ENCODE results near the gene FGF23. TPM values are rescaled to one million over a fixed set of nuclear protein-coding genes. Genes with fewer than 3 reads are reported as not detected.
A peak's percentile ranks its signal among the peaks of the same experiment; 100 is the strongest.

The FGF23 gene
- total RNA-seq, 1 donor from 2014 or later: not detected

GRCh38 chr12:4369548-4369947 lies 10.0 kb downstream of the FGF23 start:
- no peak overlapping the region for H3K27ac Mint-ChIP-seq
- peaks cover 50% of the 10 kb centered on the region for H3K27me3 Mint-ChIP-seq
- H3K9me3 Mint-ChIP-seq: no peaks in the 10 kb centered on the region
- no peaks in the 10 kb centered on the region for H3K36me3 Mint-ChIP-seq (ENCODE audit: low read depth)
- no peaks in the 10 kb centered on the region for H3K4me1 Mint-ChIP-seq
- peak; percentile 45 for DNase-seq
- intact Hi-C loops (cut with micrococcal nuclease): no loop called here
- H3K4me3 Mint-ChIP-seq: no peak overlapping the region

- Mint-ChIP-seq H3K4me3 (no peak overlapping the region), H3K27me3 (peaks cover 55% of the 10 kb centered on the region), H3K36me3 (ENCODE audit: low read depth) (no peaks in the 10 kb centered on the region), H3K9me3 (no peaks in the 10 kb centered on the region), H3K4me1 (no peaks in the 10 kb centered on the region), H3K27ac (no peak overlapping the region)
- no peak for DNase-seq
- intact Hi-C loops (cut with micrococcal nuclease): no loop called here
Measured at GRCh38 chr12:4366090-4366489, 13.4 kb downstream of the FGF23 start.

- Mint-ChIP-seq H3K4me1 (peaks cover 4% of the 10 kb centered on the region), H3K36me3 (ENCODE audit: low read depth) (peaks cover 13% of the 10 kb centered on the region), H3K27me3 (peaks cover 11% of the 10 kb centered on the region), H3K27ac (no peak overlapping the region), H3K9me3 (no peaks in the 10 kb centered on the region), H3K4me3 (no peak overlapping the region)
- peak; percentile 88 for DNase-seq
- intact Hi-C loops (cut with micrococcal nuclease): no loop called here
Measured at GRCh38 chr12:4356041-4356327, 23.5 kb downstream of the FGF23 start.

GRCh38 chr12:4355156-4356040 lies 24.1 kb downstream of the FGF23 start:
- peaks cover 7% of the 10 kb centered on the region for H3K27me3 Mint-ChIP-seq
- DNase-seq: no peak
- H3K27ac Mint-ChIP-seq: peak overlapping the region; percentile 10
- intact Hi-C loops (cut with micrococcal nuclease): no loop called here
- no peaks in the 10 kb centered on the region for H3K9me3 Mint-ChIP-seq
- H3K4me3 Mint-ChIP-seq: no peak overlapping the region
- H3K4me1 Mint-ChIP-seq: peaks cover 6% of the 10 kb centered on the region
- peaks cover 17% of the 10 kb centered on the region for H3K36me3 Mint-ChIP-seq (ENCODE audit: low read depth)

- intact Hi-C loops (cut with micrococcal nuclease): loop anchor here (2.0 kb wide), 1 partner anchor 173 kb away; no protein-coding TSS in a partner anchor
- no peaks in the 10 kb centered on the region for H3K27me3 Mint-ChIP-seq
- no peak overlapping the region for H3K27ac Mint-ChIP-seq
- H3K4me3 Mint-ChIP-seq: no peak overlapping the region
- DNase-seq: peak; percentile 76
- H3K9me3 Mint-ChIP-seq: no peaks in the 10 kb centered on the region
- H3K36me3 Mint-ChIP-seq (ENCODE audit: low read depth): peaks cover 21% of the 10 kb centered on the region
- H3K4me1 Mint-ChIP-seq: peaks cover 8% of the 10 kb centered on the region
Measured at GRCh38 chr12:4353785-4354208, 25.7 kb downstream of the FGF23 start.

GRCh38 chr12:4346931-4347330 lies 32.6 kb downstream of the FGF23 start:
- no peaks in the 10 kb centered on the region for H3K27me3 Mint-ChIP-seq
- intact Hi-C loops (cut with micrococcal nuclease): no loop called here
- H3K4me3 Mint-ChIP-seq: no peak overlapping the region
- DNase-seq: no peak
- H3K27ac Mint-ChIP-seq: no peak overlapping the region
- H3K36me3 Mint-ChIP-seq (ENCODE audit: low read depth): peaks cover 52% of the 10 kb centered on the region
- peaks cover 11% of the 10 kb centered on the region for H3K9me3 Mint-ChIP-seq
- peaks cover 4% of the 10 kb centered on the region for H3K4me1 Mint-ChIP-seq

GRCh38 chr12:4331842-4332241 lies 47.7 kb downstream of the FGF23 start:
- no peaks in the 10 kb centered on the region for H3K9me3 Mint-ChIP-seq
- no peak overlapping the region for H3K27ac Mint-ChIP-seq
- H3K4me3 Mint-ChIP-seq: no peak overlapping the region
- intact Hi-C loops (cut with micrococcal nuclease): no loop called here
- H3K36me3 Mint-ChIP-seq (ENCODE audit: low read depth): peaks cover 25% of the 10 kb centered on the region
- DNase-seq: no peak
- peaks cover 10% of the 10 kb centered on the region for H3K4me1 Mint-ChIP-seq
- H3K27me3 Mint-ChIP-seq: no peaks in the 10 kb centered on the region

GRCh38 chr12:4331221-4331620 lies 48.3 kb downstream of the FGF23 start:
- DNase-seq: no peak
- H3K36me3 Mint-ChIP-seq (ENCODE audit: low read depth): peaks cover 19% of the 10 kb centered on the region
- H3K4me1 Mint-ChIP-seq: peaks cover 11% of the 10 kb centered on the region
- no peaks in the 10 kb centered on the region for H3K9me3 Mint-ChIP-seq
- no peaks in the 10 kb centered on the region for H3K27me3 Mint-ChIP-seq
- H3K27ac Mint-ChIP-seq: peak overlapping the region; percentile 13
- intact Hi-C loops (cut with micrococcal nuclease): no loop called here
- H3K4me3 Mint-ChIP-seq: no peak overlapping the region

- Mint-ChIP-seq H3K9me3 (no peaks in the 10 kb centered on the region), H3K36me3 (ENCODE audit: low read depth) (peaks cover 19% of the 10 kb centered on the region), H3K4me3 (no peak overlapping the region), H3K27me3 (no peaks in the 10 kb centered on the region), H3K4me1 (peaks cover 13% of the 10 kb centered on the region), H3K27ac (no peak overlapping the region)
- intact Hi-C loops (cut with micrococcal nuclease): no loop called here
- no peak for DNase-seq
Measured at GRCh38 chr12:4330203-4330602, 49.3 kb downstream of the FGF23 start.

- H3K4me1 Mint-ChIP-seq: peaks cover 29% of the 10 kb centered on the region
- no peak overlapping the region for H3K4me3 Mint-ChIP-seq
- intact Hi-C loops (cut with micrococcal nuclease): loop anchor here (10.0 kb wide), 1 partner anchor 178 kb away; no protein-coding TSS in a partner anchor
- H3K27me3 Mint-ChIP-seq: no peaks in the 10 kb centered on the region
- H3K36me3 Mint-ChIP-seq (ENCODE audit: low read depth): peaks cover 16% of the 10 kb centered on the region
- no peak for DNase-seq
- no peak overlapping the region for H3K27ac Mint-ChIP-seq
- no peaks in the 10 kb centered on the region for H3K9me3 Mint-ChIP-seq
Measured at GRCh38 chr12:4327293-4327692, 52.2 kb downstream of the FGF23 start.

- intact Hi-C loops (cut with micrococcal nuclease): loop anchor here (10.0 kb wide), 1 partner anchor 179 kb away; no protein-coding TSS in a partner anchor
- Mint-ChIP-seq H3K27ac (no peak overlapping the region), H3K36me3 (ENCODE audit: low read depth) (peaks cover 13% of the 10 kb centered on the region), H3K27me3 (no peaks in the 10 kb centered on the region), H3K4me3 (no peak overlapping the region), H3K9me3 (no peaks in the 10 kb centered on the region), H3K4me1 (peaks cover 32% of the 10 kb centered on the region)
- no peak for DNase-seq
Measured at GRCh38 chr12:4325966-4326365, 53.5 kb downstream of the FGF23 start.

GRCh38 chr12:4324366-4324765 lies 55.1 kb downstream of the FGF23 start:
- H3K4me3 Mint-ChIP-seq: no peak overlapping the region
- intact Hi-C loops (cut with micrococcal nuclease): loop anchor here (10.0 kb wide), 1 partner anchor 180 kb away; no protein-coding TSS in a partner anchor
- H3K27me3 Mint-ChIP-seq: no peaks in the 10 kb centered on the region
- H3K36me3 Mint-ChIP-seq (ENCODE audit: low read depth): peaks cover 6% of the 10 kb centered on the region
- peaks cover 39% of the 10 kb centered on the region for H3K4me1 Mint-ChIP-seq
- H3K27ac Mint-ChIP-seq: no peak overlapping the region
- no peak for DNase-seq
- H3K9me3 Mint-ChIP-seq: no peaks in the 10 kb centered on the region

GRCh38 chr12:4323396-4323795 lies 56.1 kb downstream of the FGF23 start:
- Mint-ChIP-seq H3K27ac (no peak overlapping the region), H3K9me3 (no peaks in the 10 kb centered on the region), H3K36me3 (ENCODE audit: low read depth) (peaks cover 6% of the 10 kb centered on the region), H3K4me1 (peaks cover 37% of the 10 kb centered on the region), H3K4me3 (peak overlapping the region; percentile 60), H3K27me3 (no peaks in the 10 kb centered on the region)
- intact Hi-C loops (cut with micrococcal nuclease): loop anchor here (10.0 kb wide), 1 partner anchor 181 kb away; no protein-coding TSS in a partner anchor
- no peak for DNase-seq

- intact Hi-C loops (cut with micrococcal nuclease): loop anchor here (10.0 kb wide), 1 partner anchor 182 kb away; no protein-coding TSS in a partner anchor
- no peaks in the 10 kb centered on the region for H3K27me3 Mint-ChIP-seq
- H3K4me3 Mint-ChIP-seq: peak overlapping the region; percentile 60
- H3K27ac Mint-ChIP-seq: no peak overlapping the region
- H3K9me3 Mint-ChIP-seq: no peaks in the 10 kb centered on the region
- peaks cover 6% of the 10 kb centered on the region for H3K36me3 Mint-ChIP-seq (ENCODE audit: low read depth)
- H3K4me1 Mint-ChIP-seq: peaks cover 37% of the 10 kb centered on the region
- no peak for DNase-seq
Measured at GRCh38 chr12:4322726-4323125, 56.8 kb downstream of the FGF23 start.
